GM12891 (cell line): ENCODE data around the gene S100A2.

Experiments used
- PAX5 ChIP-seq: IDR thresholded peaks from 2 replicates; pipeline ENCODE4 v1.6.1; 2011; ENCODE audit warnings: low read length, moderate library complexity, mild to moderate bottlenecking; ENCODE audit not compliant: insufficient read depth, severe bottlenecking
- POLR2A ChIP-seq: IDR thresholded peaks from 2 replicates; pipeline ENCODE4 v1.6.1; 2011; ENCODE audit warnings: low read depth, low read length, control low read depth
- POLR2AphosphoS5 ChIP-seq: IDR thresholded peaks from 2 replicates; pipeline ENCODE4 v1.6.1; 2011; ENCODE audit warnings: low read depth, low read length, control low read depth
- SPI1 ChIP-seq: IDR thresholded peaks from 2 replicates; pipeline ENCODE4 v1.6.1; 2011; ENCODE audit warnings: low read depth, low read length, control low read depth
- TAF1 ChIP-seq: IDR thresholded peaks from 2 replicates; pipeline ENCODE4 v1.6.1; 2011; ENCODE audit warnings: low read depth, low read length, control low read depth

DNA sequence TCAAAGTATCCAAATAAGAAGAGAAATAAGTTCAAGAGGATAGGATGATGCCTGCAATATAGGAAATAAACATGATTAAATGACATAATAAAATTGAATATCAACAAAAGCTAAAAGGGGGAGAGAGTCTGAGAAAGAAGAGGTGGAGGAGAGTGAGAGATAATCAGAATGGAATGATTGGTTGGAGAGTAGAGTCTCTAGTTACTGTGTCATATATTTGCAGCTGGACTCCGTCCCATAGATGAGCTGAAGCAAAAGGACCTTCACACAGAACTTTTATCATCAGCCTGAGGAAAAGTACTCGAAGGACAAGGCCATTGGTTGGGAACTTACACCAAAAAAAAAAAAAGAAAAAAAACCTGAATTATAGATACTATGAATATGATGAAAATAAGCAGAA is 22.8 kb upstream of the S100A2 start:
- TF ChIP-seq POLR2A = no peak
- no peak for TF ChIP-seq POLR2AphosphoS5
- no peak for TF ChIP-seq TAF1
- TF ChIP-seq PAX5 = no peak
- no peak for TF ChIP-seq SPI1
